H1 (cell line): ENCODE measurements around the gene KLK8. TPM values are rescaled to one million over a fixed set of nuclear protein-coding genes. Genes with fewer than 3 reads are reported as not detected.

Source experiments
- BACH1 ChIP-seq: IDR thresholded peaks from 2 replicates; pipeline ENCODE4 v1.6.1; 2012; ENCODE audit warnings: low read length, improper control_type of control experiment
- EZH2 ChIP-seq: fragments of 200-600 bp; sonication (generic); IDR thresholded peaks from 2 replicates; pipeline ENCODE4 v1.7.1; 2012; ENCODE audit warnings: low read depth, mild to moderate bottlenecking, moderate library complexity, low read length, inconsistent platforms; ENCODE audit not compliant: severe bottlenecking
- POLR2A ChIP-seq, 2 experiments: IDR thresholded peaks; 1 replicate in 1 of 2; 2 replicates in 1 of 2; pipeline ENCODE4 v1.6.1; 2011; ENCODE audit warnings: low read depth in 2 of 2, low read length in 2 of 2, mild to moderate bottlenecking in 2 of 2; ENCODE audit errors: control extremely low read depth in 1 of 2
- RAD21 ChIP-seq, 2 experiments: IDR thresholded peaks in 1 of 2; conservative IDR thresholded peaks in 1 of 2; 2 replicates each; pipeline ENCODE4 v1.6.1; 2011; ENCODE audit warnings: low read depth in 2 of 2, low read length in 2 of 2, improper control_type of control experiment in 1 of 2, inconsistent platforms in 1 of 2, mild to moderate bottlenecking in 1 of 2, moderate library complexity in 1 of 2
- RXRA ChIP-seq: IDR thresholded peaks from 2 replicates; pipeline ENCODE4 v1.6.1; 2011; ENCODE audit warnings: low read depth, mild to moderate bottlenecking, low read length, moderate library complexity; ENCODE audit not compliant: insufficient read depth
- SAP30 ChIP-seq: fragments of 300-600 bp; sonication (generic); IDR thresholded peaks from 2 replicates; pipeline ENCODE4 v1.7.1; 2012; ENCODE audit warnings: low read length, moderate library complexity, mild to moderate bottlenecking, inconsistent platforms; ENCODE audit not compliant: insufficient read depth, insufficient replicate concordance
- SIX5 ChIP-seq: IDR thresholded peaks from 2 replicates; pipeline ENCODE4 v1.6.1; 2011; ENCODE audit warnings: mild to moderate bottlenecking, low read depth, low read length
- polyA plus RNA-seq, 7 experiments: library from polyadenylated mRNA; depleted of rRNA in 3 of 7; stranded (reverse) in 5 of 7; unstranded in 2 of 7; fragments of >200 nt in 5 of 7; fragments of 200-250 nt in 2 of 7; gene quantifications; 1 replicate in 5 of 7; 2 replicates in 1 of 7; 4 replicates in 1 of 7; pipeline versions ENCODE4 v1.2.1 to v1.2.3, GENCODE V29; 2011 to 2013; ENCODE audit warnings: missing spikeins in 2 of 7, mixed read lengths in 2 of 7
- total RNA-seq: library from RNA; stranded (reverse); fragmentation: NEBNext Ultra II Directional; extraction: Animal tissue kit (Norgen Biotek cat#: 25700); gene quantifications from 2 replicates; pipeline ENCODE4 v1.2.1, GENCODE V29; 2021
- TF ChIP-seq, protein P1 (sequence below): IDR thresholded peaks from 2 replicates; pipeline ENCODE4 v1.6.1; 2012; ENCODE audit warnings: low read length, inconsistent platforms

The KLK8 gene
- total and polyA plus RNA-seq, 2 of the 8 experiments (the other 6 are each of a cell fraction or from before 2014, with no cell fraction given), result 2.9 to 3.6 TPM

DNA sequence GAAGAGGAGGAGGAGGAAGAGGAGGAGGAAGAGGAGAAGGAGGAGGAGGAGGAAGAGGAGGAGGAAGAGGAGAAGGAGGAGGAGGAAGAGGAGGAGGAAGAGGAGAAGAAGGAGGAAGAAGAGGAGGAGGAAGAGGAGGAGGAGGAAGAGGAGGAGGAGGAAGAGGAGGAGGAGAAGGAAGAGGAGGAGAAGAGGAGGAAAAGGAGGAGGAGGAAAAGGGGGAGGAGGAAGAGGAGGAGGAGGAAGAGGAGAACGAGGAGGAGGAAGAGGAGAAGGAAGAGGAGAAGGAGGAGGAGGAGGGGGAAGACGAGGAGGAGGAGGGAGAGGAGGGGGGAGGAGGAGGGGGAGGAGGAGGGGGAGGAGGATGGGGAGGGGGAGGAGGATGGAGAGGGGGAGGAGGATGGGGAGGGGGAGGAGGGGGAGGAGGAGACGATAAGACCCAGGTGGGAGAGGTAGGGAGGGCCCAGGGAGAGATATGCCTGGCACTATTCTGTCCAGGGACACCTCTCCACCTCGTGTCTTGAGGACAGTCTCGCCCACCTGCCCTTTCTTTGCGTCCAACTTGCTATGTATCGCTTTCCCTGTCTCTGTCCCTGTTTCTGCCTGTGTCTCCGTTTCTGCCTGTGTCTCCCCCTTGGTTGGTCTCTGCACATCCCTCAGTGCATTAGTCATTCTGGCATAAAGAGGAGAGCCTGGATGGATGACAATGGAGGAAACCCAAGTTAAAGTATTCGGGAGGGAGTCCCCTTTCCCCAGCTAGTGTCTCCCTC is 41.5 kb downstream of the KLK8 start (continued):
- TF ChIP-seq, protein P1, sequence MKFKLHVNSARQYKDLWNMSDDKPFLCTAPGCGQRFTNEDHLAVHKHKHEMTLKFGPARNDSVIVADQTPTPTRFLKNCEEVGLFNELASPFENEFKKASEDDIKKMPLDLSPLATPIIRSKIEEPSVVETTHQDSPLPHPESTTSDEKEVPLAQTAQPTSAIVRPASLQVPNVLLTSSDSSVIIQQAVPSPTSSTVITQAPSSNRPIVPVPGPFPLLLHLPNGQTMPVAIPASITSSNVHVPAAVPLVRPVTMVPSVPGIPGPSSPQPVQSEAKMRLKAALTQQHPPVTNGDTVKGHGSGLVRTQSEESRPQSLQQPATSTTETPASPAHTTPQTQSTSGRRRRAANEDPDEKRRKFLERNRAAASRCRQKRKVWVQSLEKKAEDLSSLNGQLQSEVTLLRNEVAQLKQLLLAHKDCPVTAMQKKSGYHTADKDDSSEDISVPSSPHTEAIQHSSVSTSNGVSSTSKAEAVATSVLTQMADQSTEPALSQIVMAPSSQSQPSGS, result no peak
- no peak for TF ChIP-seq EZH2
- TF ChIP-seq RAD21 (IDR thresholded peaks at IDR 0.05 in 1 of 2, conservative IDR thresholded peaks at IDR 0.05 in 1 of 2; ENCODE audit: low read depth in 2 of 2, low read length in 2 of 2), result no peak
- no peak for TF ChIP-seq BACH1
- no peak for TF ChIP-seq POLR2A (IDR thresholded peaks at IDR 0.05; ENCODE audit: control extremely low read depth in 1 of 2, low read depth in 2 of 2, low read length in 2 of 2)
- TF ChIP-seq SAP30, result no peak
- no peak for TF ChIP-seq RXRA
- no peak for TF ChIP-seq SIX5
